Gastrocnemius medialis (tissue), 4 donors: ENCODE data around the gene NRF1.

Experiments used
- CTCF ChIP-seq, 5 experiments: fragments of 450-650 bp in 3 of 5; fragments of 200-600 bp in 2 of 5; sonication (generic) in 2 of 5; IDR thresholded peaks in 4 of 5; conservative IDR thresholded peaks in 1 of 5; 1 replicate in 4 of 5; 2 replicates in 1 of 5; pipeline ENCODE4 v1.5.1; 2016 to 2019; ENCODE audit warnings: antibody characterized with exemption in 5 of 5, mild to moderate bottlenecking in 3 of 5, moderate library complexity in 3 of 5
- POLR2A ChIP-seq, 2 donors: fragments of 450-650 bp; IDR thresholded peaks; one replicate each; pipeline ENCODE4 v1.6.1; 2017; ENCODE audit warnings: antibody characterized with exemption in 2 of 2, mild to moderate bottlenecking in 2 of 2, moderate library complexity in 2 of 2

- TF ChIP-seq POLR2A (IDR thresholded peaks at IDR 0.05), result no peak
- no peak for TF ChIP-seq CTCF (IDR thresholded peaks at IDR 0.05 in 4 of 5, conservative IDR thresholded peaks at IDR 0.05 in 1 of 5)
Measured at GRCh38 chr7:129769400-129769774, 157.9 kb downstream of the NRF1 start.
